ENCODE results near the gene TBC1D25.

The TBC1D25 gene, protein sequence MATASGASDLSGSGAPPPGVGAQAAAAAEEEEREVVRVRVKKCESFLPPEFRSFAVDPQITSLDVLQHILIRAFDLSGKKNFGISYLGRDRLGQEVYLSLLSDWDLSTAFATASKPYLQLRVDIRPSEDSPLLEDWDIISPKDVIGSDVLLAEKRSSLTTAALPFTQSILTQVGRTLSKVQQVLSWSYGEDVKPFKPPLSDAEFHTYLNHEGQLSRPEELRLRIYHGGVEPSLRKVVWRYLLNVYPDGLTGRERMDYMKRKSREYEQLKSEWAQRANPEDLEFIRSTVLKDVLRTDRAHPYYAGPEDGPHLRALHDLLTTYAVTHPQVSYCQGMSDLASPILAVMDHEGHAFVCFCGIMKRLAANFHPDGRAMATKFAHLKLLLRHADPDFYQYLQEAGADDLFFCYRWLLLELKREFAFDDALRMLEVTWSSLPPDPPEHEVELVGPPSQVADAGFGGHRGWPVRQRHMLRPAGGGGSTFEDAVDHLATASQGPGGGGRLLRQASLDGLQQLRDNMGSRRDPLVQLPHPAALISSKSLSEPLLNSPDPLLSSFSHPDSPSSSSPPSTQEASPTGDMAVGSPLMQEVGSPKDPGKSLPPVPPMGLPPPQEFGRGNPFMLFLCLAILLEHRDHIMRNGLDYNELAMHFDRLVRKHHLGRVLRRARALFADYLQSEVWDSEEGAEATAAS

DNA sequence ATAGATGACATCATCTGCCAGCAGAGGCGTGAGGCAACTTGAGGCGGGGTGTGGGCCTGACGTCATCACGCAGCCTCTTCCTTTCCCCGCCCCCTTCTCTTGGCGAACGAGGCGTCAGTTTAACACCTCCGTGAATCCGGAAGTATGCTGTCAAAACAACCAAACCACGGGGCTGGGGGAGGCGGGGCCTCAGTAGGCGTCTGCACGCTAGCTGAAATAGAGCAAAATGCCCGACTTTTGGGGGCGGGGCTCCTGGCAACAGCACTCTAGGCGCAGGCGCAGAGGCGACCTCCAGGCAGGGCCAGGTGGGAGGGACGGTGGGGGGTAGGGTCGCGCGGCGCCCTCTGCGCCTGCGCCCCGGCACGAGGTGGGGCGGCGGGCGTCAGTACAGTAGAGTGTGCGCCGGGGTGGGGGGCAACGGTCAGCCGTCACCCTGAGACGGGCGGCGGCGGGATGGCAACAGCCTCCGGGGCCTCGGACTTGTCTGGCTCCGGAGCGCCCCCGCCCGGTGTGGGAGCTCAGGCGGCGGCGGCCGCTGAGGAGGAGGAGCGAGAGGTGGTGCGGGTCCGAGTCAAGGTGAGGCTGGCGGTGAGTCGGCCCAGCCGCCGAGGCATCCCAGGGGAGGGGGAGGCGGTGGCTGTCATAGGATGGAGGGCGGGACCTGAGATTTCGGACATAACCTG lies at the start of gene TBC1D25:
TBC1D25 (plus strand) TSS at position 370 of the 683 bp plus-strand sequence; CDS start at position 454, 84 bp downstream.
- DNase-seq (ENCODE audit: low read depth): peak; percentile 93

DNA sequence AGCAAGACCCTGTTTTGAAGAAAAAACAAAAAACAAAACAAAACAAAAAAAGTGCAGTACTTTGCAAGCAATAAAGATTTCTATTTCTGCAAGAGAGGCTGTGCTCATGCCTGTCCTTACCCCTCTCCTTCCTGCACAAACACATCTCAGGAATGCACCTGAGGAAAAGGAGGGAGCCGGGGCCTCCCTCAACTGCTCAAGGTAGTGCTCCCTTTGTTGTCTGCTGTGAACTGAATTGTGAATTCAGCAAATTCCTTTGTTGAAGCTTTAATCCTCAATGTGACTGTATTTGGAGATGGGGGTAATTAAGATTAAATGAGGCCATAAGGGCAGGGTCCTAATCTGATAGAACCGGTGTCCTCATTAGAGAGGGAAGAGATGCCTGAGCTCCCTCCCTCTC lies 49.6 kb upstream of the TBC1D25 start:
- no peak for DNase-seq (ENCODE audit: low read depth)

DNA sequence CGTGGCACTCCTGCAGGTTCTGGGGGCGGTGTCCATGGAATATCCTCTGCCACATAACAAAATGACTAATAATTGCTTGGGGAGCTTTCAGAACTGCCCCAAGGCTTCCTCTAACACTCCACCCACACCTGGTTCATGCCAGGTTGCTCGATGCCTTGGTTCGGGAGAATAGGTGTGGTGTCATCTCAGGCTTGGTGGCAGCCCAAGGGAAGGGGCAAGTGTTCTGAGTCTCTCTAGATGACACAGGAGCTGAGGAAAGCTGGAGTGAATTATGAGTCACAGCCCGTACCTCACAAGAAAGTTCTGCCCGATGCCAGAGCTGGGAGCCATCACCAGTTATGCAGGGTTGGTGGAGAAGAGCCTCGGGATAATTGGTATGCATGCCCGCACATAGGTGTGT lies 48.9 kb upstream of the TBC1D25 start:
- DNase-seq (ENCODE audit: low read depth): no peak

DNA sequence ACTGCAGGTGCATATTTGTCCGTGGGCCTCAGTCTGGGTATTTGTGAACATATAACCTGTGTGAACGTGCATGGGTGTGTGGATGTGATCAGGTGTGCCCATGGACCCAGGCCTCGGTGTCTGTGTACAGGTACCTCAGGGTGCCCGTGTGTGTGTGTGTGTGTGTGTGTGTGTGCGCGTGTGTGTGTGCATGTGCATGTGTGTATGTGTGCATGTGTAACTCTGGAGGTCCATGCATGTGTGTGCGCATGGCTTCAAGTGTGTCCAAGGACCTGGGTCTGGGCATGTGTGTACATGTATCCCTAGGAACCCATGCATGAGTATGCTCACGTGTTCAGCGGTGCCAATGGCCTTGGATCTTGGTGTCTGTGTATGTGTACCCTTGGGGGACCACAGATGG lies 47.7 kb upstream of the TBC1D25 start:
- no peak for DNase-seq (ENCODE audit: low read depth)

DNA sequence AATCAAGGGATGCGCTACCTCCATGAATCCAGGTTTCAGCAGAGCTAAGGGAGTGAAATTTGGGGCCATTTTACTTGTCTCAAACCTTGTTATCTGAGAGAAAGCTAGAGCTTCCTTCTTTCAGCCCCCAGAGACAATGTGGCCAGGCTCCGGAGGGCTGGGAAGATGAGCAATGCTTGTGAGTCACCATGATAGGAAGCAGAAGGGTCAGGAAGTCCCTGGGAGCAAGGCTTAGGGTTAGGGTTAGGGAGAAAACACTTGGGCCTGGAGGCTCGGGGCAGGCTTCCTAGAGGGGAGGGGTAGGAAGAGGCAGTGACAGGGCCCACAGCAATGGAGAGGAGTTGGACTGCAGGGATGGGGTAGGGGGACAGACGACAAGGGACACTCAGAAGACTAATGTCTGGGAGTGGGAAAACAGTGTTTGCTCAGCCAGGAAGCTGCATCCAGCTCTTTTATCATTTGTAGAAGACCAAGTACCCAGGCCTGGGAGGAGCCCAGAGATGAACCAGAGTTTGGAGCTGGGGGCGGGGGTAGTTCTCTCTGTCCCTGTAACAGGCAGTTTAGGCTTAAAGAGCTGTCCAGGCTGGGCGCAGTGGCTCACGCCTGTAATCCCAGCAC lies 47.1 kb upstream of the TBC1D25 start:
- DNase-seq (ENCODE audit: low read depth): no peak

- no peak for DNase-seq (ENCODE audit: low read depth)
Measured at GRCh38 chrX:48493890-48494364, 45.6 kb upstream of the TBC1D25 start.

DNA sequence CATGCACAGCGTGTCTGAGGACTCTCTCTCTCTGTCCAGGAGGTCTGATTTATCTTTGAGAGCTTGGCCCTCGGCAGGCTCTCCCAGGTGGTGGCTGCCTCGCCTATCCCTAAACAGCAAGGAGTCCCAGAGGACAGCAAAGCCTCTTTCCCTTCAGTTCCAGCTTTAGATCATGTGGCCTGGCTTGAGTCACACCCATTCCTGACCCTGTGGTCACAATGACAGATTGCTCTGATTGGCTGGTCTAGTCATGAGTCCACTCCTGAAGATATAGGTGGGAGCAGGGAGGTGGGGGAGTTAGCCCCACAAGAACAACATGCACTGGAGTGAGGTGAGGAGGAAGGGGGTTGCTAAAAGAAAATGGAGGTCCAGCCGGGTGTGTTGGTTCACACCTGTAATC lies 42.9 kb upstream of the TBC1D25 start:
- no peak for DNase-seq (ENCODE audit: low read depth)

DNA sequence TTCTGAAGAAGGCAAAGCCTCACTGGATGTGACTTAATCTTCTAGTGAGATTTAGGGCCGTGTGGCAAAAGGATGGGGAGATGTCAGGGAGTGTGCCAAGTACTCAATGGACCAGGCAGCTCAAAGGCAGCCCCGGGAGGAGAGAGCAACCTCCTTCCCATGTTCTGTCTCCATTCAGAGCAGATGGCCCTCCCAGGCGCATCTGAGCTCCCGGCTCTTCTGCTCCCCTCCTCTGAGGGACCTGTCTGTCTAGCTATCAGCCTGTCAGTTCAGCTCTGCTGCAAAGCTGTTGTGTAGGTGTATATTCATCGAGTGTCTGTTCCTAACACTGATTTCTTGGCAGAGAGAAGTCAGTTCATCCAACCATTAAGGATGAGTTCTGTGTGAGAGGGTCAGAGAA lies 41.6 kb upstream of the TBC1D25 start:
- DNase-seq (ENCODE audit: low read depth): no peak

GRCh38 chrX:48498374-48498809 lies 41.1 kb upstream of the TBC1D25 start:
- DNase-seq (ENCODE audit: low read depth): no peak

DNA sequence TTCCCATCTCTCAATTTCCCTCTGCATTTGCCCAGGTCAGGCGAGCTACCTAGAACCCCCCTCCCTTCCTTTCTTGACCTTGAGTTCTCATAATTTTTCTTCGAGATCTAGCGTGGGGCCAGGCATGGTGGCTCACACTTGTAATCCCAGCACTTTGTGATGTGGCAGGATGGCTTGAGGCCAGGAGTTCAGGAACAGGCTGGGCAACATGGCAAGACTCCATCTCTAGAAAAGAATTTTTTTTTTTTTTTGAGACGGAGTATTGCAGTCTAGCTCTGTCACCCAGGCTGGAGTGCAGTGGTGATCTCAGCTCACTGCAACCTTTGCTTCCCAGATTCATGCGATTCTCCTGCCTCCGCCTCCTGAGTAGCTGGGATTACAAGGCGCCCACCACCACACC lies 35.3 kb upstream of the TBC1D25 start:
- no peak for DNase-seq (ENCODE audit: low read depth)

- no peak for DNase-seq (ENCODE audit: low read depth)
Measured at GRCh38 chrX:48505481-48505880, 34.0 kb upstream of the TBC1D25 start.

GRCh38 chrX:48507246-48507645 lies 32.3 kb upstream of the TBC1D25 start:
- no peak for DNase-seq (ENCODE audit: low read depth)

DNA sequence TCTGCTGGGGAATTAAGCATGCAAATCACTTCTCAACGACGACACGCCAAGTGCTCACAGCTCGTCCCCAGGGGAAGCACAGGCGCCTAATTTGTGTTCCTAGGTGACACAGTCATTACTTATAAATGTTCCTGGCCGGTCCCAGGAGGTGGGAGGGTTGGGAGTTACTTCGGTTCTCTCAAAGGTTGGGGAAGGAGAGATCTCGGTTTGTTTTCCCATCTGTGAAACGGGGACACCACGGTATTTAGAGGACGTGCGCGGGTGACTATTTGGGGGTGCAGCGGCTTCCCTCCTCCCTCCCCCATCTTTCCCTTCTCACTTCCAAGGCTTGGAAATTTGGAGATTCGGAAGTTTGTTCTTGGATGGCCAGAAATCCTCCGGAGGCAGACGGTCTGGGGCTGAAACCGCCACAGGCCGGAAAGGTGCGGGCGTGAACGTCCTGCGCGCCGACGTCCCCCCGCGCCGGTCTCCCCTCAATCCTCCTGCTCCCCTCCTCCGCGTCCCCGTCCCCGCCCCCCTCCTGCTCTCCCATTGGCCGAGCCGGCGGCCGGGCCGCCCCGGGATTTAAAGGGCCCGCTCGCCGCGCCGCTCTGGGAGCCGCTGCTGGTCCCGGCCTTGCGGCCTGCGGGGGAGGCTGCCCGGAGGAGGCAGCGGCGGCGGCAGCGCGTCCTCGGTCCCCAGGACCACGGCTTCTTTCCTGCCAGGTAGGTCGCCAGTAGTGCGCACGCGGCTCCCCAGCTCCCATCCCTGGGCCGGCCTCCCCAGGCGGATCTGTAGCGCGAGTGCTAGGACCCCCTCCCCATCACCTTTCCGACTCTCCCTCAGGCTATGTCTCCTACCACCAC lies 30.9 kb upstream of the TBC1D25 start, which contains the start of gene PORCN:
PORCN (plus strand) TSS at position 593 of the 845 bp plus-strand sequence. CDS start 829 bp downstream, outside the sequence.
- peak; percentile 75 for DNase-seq (ENCODE audit: low read depth)

DNA sequence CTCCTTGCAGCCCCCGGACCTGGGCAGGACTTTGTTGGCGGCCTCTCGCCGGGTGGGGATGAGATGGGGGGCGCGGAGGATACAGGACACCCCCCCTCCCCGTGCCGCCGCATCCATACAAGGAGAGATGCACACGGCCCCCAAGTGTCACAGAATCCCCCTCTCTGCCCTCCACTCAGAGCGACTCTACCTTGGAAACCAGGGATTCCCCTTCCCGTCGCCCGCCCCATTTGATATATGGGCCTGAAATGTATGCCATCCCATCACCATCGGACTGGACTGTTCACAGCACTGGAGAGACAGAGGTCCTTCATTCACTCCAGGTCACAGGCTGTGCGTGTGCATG lies 30.3 kb upstream of the TBC1D25 start:
- DNase-seq (ENCODE audit: low read depth): no peak

GRCh38 chrX:48509619-48510018 lies 29.9 kb upstream of the TBC1D25 start:
- DNase-seq (ENCODE audit: low read depth): no peak

DNA sequence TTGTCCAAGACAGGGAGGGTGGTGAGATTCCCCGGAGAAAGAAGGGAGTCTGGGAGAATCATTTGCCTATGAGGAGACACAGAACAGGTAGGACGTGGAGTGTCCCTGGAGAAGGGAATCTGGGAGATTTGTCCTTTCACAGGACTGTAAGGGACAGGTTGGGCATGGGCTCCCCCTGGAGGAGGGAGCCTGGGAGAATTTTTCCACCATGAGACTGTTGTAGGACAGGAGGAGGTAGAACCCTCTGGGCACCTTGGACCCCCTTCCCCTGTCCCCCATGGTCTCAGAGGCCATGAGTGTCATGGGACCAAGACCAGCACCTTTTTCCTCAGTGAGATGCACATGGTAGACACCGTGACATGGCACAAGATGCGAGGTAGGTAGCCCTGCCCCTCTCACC lies 28.0 kb upstream of the TBC1D25 start:
- DNase-seq (ENCODE audit: low read depth): no peak

GRCh38 chrX:48512371-48512935 lies 27.1 kb upstream of the TBC1D25 start:
- no peak for DNase-seq (ENCODE audit: low read depth)

DNA sequence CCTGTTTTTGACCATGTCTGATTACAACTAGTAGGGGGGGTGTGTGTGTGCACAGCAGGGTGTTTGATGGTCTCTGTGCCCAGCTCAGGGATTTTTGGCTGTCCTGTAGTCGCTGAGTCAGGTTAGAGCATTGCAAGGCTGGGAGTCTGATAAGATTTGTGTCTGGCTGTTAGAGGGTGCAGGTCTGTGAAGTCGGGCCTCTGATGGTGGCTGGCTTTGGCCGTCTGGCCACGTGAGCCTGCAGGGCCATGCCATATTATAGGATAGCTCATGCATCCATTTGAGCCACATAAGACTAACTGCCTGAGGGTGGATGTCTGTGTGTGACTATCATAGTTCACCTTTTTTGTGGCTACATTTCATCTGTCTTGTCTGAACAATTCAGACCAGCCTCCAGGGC lies 25.8 kb upstream of the TBC1D25 start:
- DNase-seq (ENCODE audit: low read depth): no peak

DNA sequence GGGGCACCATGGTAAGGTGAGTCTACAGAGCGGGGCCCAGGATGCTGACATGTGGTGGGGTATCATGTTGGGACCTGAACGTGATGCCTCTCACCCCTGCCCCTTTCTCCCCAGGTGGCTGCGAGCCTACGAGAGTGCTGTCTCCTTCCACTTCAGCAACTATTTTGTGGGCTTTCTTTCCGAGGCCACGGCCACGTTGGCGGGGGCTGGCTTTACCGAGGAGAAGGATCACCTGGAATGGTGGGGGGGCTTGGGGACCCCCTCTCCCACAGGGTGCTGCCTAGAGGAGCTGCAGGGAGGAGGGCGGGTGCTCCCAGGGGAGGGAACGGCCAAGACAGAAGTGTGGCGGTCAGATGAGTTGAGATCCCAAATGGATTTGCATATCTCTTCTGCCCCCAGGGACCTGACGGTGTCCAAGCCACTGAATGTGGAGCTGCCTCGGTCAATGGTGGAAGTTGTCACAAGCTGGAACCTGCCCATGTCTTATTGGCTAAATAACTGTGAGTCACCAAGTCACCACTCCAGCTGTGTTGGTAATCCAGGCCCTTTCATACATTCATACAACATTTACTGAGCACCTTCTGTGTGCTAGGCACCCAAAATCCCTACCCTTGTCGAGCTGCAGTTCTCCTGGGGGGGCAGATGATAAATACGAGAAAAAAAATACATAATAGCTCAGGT lies 25.2 kb upstream of the TBC1D25 start:
- no peak for DNase-seq (ENCODE audit: low read depth)

DNA sequence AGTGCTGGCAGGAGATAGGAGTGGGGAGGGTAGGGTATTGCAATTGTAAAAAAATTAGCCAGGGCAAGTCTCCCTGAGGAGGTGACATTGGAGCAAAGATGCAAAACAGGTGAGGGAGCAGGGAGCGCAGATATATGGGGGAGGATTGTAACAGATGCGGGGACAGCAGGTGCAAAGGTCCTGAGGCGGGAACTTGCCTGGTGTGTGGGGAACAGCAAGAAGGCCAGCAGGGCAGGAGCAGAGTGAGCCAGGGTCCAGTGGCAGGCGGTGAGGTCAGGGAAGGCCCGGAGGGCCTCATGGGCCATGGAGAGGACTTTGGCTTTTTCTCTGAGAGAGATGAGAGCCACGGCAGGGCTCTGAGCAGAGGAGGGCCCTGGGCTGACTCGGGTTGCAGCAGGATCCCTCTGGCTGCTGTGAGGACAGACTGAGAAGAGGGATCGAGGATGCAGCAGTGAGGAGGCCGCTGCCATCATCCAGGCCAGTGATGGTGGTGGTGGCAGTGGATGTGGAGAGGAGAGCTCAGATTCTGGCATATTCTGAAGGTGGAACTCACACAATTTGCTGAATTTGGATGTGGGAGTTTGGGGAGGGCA lies 24.6 kb upstream of the TBC1D25 start:
- no peak for DNase-seq (ENCODE audit: low read depth)

All from activated T-cell treated with anti-CD3 and anti-CD28 coated beads for 24 hours (primary cell).